HG02571 (cell line): ENCODE results near the gene USP10.
"Not testable (repeated sequence)": the region's sequence is repeated elsewhere in the genome, so short reads cannot be mapped to it uniquely, and the experiment has no call there.

Experiments used
- ATAC-seq: cut with Tn5 transposase; IDR thresholded peaks from one replicate; pipeline ENCODE4 v1.9.1; 2021; ENCODE audit warnings: mild to moderate bottlenecking, moderate library complexity; ENCODE audit not compliant: unreplicated experiment

USP10 gene

DNA sequence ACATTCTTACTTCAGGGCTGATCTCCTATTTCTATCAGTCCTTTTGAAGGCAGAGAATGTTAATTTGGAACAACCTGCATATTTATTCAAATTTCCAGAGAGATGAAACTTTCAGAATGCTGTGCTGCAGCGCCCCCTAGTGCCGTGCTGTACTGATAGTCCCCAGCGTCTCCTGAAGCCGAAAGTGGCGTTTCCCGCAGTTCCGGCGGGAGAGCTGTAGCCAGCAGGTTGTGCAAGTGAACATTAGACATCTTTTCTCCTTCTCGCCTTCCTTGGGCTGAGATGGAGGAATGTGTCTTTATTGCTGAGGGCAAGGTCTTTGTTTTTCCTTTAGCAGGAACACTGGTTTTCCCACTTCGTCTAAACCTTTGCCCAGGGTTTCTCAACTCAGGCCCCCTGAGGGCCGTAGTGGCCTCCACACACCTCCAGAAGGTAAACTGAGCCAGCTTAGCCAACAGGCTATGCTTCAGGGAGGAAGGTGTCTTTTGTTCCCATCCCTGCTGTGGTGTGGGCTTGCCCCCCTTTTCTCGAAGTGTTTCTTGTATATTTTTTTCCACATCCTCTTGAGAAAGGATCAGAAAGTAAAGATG, 26.4 kb downstream of the USP10 start:
- no peak for ATAC-seq

DNA sequence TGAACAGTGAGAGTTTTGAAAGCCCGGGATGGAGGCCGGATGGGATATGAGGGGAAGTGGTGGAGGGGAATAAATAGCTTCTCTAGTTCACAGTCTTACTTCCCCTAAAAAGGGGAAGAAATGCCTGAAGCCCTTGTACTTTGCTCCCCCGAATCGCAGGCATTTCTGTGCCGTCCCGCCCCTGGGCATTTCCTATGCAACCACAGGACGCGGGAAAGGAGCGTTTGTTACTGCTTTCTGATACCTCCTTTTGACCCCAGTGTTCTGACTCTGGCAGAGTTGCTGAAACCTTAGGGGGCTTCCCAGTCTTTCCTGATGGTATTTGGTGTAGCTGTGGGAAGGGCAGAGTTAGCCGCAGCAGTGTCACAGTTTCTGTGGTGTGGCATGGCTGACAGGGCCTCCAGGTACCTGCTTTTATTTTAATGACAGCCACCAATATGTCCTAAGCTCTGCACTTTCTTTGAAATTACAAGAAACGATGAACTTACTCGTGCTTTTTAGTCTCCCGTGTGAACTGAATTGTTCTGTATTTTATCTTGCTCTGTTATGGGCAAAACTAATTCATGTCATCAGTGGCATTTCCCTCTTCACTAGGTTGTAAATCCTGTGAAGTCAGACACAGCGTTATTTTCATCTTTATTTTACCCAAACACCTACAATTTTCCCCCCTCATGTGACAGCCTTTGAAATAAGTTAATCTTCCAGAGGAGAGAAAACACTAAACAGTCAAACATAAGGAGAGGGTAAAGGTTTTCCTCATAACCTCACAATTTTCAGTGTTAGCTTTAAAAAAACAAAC, 27.1 kb downstream of the USP10 start:
- ATAC-seq: no peak

DNA sequence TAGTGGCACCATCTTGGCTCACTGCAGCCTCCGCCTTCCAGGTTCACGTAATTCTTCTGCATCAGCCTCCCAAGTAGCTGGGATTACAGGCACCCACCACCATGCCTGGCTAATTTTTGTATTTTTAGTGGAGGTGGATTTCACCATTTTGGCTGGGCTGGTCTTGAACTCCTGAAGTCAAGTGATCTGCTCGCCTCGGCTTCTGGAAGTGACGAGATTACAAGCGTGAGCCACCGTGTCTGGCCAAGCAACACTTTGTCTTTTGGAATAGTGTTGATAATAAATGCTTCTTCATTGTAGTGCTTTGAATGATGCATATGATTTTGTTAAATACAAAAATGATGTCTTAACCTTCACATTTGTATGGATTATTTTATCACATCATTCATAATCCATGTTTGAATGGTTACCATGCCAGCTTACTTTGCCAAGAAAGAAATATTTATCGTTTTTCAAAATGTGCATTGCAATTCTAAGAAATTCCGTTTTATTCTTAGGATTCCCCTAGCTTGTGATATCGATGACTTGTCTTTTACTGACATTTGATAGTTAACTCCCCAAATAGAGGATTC, 29.1 kb downstream of the USP10 start:
- no peak for ATAC-seq

DNA sequence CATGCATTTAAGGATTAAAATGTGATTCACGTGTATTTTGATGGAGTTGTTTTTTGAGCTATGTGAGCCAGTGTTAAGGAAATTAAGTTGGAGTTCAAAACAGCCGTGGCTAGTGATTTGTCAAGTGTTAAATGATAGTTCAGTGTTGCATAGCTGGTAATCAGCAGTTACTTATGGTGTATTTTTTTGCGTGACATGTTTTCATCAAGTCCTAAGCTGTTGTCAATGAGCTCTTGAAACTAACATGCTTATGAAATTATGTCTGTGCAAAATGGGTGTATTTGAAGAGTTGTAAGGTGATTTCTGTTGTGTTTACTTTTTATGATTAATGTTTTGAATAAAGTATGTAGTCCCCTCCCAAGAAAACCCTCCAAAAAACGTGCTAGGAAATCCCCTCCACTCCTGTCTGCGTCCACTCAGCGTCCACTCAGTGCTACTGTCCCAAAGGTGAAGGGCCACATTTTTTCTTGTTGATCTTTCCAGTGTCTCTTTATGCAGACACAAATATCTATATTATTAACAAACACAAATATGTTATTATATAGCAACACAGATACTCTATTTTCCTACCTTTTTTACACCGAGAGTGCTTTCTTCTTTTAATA, 30.0 kb downstream of the USP10 start:
- ATAC-seq: no peak

DNA sequence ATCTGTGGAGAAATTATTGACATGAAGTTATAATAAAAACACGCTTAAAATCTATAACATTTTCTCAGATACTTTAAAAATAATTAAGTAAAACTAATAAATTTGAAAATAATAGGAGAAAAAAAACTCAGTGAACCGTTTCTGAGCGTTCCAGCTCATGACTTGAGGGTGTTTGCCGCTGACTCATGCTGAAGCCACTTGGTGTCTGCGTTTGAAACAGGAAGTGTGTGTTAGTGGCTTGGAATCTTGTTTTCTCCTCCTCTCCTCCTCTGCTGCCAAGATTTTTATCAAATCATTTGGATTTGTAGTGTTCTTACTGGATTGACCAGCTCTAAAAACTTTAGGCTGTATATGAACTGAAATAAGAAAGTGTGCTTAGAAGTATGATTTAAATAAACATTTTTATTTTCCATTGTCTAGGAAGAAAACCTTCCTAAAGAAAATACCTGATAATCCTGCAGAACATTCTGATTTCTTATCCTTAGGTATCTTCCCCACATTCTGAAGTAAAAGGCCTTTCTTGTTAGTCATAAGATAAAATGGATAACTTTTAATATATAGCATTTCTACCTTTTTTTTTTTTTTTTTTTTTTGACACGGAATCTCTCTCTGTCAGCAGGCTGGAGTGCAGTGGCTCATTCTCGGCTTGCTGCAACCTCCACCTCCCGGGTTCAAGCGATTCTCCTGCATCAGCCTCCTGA, 30.8 kb downstream of the USP10 start:
- no peak for ATAC-seq

DNA sequence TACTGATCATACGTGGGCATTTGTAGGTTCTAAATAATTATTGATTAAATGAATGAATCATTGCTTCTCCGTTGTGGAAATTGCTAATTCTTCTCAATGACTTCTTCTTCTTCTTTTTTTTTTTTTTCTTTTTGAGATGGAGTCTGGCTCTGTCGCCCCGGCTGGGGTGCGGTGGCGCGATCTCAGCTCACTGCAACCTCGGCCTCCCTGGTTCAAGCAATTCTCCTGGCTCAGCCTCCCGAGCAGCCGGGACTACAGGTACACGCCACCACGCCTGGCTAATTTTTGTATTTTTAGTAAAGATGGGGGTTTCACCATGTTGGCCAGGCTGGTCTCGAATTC, 32.5 kb downstream of the USP10 start:
- ATAC-seq: not testable (repeated sequence)

DNA sequence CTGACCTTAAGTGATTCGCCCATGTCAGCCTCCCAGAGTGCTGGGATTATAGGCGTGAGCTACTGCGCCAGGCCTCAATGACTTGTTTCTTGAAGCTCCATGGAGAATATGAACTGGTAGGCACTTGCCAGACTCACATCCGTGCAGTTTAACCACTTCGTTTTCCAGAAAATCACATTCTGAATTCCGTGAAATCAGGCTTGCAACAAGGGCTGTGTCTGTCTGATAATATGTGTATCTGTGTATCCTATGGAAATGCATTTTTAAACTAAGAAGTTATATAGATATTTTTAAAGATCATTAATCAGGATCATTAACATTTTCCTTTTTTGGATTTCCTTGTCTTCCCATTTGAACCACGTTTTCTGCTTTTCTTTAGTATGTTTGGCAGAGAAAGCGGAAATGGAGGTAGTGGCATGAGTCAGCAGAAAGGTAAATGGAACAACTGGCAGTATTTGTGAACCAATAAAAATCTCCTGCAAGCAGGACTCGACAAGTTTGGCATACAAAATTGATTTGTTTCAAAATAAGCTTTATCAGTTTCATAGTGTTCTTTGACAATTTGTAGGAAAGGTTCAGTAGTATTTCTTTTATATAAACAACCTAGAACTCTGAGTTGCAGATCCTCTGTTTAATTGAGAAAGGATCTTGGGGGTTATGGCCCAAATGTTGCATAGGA, 33.0 kb downstream of the USP10 start:
- no peak for ATAC-seq

DNA sequence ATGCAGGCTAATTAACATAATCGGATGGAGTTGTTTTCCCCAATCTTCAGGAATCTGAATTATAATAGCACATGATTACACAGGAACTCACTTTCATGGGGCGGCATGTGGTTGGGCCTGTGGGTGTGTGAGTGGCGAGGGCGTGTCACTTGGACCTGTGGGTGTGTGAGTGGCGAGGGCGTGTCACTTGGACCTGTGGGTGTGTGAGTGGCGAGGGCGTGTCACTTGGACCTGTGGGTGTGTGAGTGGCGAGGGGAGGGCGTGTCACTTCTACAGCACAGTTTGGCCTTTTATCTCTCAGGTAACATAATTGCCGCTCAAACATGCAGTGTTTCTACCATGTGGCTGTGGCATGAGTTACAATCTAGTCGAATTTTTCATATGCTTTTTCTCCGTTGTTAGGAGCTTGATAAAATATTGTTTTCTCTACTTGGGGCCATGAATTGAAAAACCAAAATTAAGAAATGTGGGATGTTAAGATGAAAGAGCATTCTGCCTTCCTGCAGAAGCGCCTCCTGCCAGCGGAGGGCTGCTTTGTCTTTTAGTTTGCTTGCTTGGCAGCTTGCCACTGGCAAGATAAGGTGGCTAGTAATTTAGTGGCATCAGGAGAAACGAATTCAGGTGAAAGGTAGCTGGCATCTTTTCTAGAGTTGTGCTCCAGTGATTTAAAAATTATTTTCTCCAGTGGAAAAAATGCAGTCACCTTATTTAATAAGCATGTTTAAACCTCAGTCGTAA, 36.2 kb downstream of the USP10 start:
- ATAC-seq: no peak

DNA sequence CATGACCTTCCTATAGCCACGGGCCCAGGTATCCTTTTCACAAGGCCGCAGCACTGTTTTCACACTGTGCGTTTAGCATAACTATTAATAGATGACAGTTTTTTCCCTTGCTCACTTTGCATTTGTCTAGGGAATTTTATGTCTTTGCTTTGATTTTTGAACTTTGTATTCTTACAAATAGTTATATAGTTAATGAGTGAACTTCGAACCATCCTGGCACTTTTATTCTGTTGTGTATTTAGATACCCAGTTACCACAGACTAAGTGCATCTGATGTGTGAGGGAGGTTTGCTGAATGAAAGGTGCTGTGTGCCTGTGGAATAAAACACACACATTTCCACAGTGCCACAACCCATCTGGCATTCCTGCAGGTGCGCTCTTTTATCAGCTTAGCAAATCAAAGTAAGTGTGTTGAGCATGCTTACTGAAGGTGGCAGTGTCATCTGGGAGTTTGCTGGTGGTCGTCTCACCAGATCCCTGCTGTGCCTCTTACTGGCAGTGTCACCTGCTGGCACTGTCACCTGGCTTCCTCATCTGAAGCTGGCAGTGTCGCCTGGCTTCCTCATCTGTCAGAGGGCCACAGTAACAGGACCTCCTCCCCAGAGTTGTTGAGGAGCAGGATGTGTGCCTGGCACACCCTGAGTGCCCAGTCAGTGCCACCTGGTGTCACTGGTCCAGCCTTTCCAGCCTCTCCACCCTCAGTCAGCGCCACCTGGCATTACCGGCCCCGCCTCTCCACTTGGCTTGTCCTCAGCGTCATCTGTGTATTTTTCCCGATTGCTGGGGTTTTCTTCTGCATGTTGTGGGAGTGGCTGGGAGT, 37.6 kb downstream of the USP10 start:
- no peak for ATAC-seq

DNA sequence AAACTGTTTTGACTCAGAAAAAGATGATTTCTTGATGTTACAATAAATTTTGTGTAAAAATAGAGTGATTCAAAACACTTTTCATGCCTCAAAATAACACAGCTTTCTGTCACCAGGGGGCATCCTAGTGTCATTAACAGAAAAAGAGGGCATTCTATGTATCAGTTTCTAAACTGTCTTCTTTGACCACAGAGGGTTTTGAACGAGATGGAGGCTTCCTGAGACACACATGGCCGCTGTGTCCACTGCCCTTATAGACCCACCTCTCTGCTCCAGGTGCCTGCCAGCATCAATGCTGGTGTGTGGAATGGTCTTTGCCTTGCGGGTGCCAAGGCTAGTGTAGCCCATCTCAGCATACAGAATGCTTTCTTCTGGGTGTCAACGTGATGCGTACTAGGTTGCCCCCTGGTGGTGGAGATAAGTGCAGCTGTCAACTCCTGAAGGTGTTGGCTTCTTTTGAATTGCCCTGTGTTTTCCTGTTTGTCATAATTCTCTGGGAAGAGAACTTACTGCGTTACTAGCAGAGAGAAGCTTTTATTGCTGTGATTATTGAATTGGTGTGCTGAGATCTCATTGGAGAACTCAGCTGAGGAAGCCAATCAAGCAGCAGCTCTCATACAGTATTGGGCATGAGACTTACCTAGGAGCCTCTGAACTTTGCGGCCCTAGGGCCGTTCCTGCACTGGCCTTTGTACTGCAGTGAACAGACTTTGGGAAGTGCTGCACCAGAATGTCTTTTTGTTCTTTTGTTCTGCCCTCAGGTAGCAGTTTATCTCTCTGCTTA, 38.6 kb downstream of the USP10 start:
- peak; percentile 52 for ATAC-seq

DNA sequence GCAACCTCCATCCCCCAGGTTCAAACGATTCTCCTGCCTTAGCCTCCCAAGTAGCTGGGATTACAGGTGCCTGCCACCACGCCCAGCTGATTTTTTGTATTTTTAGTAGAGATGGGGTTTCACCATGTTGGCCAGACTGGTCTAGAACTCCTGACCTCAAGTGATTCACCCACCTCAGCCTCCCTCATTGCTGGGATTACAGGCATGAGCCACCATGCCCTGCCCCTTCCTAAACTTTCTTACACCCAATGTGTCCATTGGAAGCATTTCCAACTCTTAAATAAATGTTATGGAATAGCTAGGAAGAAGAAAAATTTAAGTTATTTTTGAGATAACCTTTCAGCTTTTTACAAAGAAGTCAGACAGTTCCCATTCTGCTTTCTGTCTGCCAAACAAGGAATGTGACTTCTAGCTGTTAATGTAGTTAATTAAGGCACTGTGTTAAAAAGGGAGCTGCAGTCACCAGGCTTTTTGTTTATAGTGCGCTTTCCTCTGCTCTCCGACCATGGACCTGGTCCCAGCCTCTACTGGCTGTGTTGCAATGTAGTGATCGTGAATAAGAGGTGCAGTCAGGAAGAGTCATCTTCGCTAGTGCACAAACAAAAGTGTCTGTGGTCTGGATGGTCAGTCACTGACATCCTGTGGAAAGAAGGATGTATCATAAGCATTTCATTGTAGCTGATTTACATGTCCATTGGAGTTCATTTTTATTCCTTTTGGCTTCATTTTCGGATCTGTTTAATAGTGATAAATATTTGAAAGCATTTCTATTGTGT, 39.7 kb downstream of the USP10 start:
- ATAC-seq: no peak

DNA sequence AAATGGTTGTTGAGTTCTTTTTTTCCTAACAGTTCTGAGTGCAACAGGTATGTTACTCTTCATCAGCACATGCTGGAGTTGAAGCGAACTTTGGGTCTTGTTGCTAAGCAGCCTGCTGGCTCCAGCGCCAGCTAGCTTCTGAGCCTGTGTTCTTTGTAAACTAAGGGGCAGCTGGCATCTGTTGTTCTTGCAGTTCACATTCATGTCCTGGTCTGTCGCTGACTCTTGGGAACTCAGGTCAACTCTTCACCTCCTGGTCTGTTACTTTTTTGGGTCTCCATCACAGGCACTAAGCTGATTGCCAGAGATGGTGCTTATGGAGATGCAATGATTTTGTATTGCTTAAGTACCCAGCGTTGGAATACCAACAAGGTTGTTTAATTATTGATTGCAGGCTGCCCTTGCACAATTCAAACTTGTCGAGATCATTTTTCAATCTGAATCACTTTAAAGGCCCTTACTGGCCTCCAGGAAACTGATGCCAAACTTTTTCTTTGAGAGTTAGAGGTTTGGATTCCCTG, 40.9 kb downstream of the USP10 start:
- no peak for ATAC-seq

DNA sequence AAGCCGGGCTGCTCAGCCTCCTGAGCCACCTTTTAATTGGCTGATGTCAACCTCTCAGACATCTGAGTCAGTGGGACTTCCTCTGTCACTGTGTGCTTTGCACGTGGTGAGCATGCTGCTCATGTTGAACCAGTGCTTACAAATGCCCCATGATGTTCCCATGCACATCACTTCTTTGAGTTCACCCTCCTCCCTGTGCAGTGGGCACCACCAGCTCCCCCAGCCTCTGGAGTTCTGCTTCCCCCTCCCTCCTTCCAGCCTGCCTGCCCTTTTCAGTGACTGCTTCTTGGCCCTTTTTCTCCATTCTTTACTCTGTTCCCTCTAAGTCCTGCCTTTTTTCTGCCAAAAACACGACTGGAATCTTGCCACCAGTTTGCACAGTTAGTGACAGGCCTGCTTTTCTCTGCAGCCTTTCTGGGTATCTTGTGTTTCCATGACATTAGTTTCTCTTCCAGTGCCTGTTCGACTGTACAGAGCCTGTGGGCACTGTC, 41.6 kb downstream of the USP10 start:
- ATAC-seq: no peak

DNA sequence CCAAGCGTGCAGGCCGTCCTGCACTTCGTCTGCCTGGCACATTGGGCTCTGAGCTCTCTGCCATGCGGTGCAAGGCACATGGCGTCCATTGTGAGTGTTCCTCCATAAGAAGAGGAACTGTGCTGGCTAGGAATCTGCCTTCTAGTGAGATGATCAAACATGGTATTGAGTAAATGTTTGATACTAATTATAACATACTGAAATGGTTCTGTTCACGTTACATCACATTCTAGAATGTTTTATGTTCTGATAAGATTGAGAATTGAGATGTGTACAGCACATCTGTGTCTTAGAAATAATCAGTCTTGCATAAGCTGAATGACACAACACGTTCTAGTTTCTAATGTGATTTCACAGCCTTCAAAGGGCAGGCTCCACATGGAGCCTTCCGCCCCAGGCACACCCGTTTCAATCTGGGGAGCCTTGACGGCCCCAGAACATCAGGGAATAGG, 42.9 kb downstream of the USP10 start:
- ATAC-seq: no peak

DNA sequence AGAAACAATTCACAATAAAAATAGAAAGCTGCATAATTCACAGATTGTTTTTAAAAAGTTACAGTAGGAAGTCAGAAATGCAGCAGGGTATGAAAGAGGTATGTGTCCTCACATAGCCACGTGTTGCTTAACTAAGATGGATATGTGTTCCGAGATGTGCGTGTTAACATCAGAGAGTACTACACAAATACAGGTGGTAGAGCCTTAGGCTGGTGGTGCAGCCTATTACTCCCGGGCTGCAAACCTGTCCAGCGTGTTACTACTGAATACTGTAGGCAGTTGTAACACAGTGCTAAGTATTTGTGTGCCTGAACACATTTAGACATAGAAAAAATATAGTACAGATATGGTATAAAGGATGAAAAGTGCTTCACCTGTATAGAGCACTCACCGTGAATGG, 46.4 kb downstream of the USP10 start:
- ATAC-seq: no peak

DNA sequence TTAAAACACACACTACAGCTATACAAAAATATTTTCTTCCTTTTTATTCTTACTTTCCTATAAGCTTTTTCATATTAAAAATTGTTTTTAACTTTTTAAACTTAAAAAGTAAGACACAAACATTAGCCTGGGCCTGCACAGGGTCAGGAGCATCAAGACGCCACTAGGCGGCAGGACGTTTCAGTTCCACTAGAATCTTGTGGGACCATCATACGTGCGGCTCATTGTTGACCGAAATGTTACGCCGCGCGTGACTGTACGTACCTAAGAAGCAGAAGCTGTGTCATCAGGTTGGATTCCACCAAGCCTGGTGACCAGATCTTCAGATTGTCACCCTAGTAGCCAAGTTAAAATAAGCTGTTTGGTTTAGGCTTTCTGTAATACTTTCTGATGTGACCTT, 47.1 kb downstream of the USP10 start:
- no peak for ATAC-seq

DNA sequence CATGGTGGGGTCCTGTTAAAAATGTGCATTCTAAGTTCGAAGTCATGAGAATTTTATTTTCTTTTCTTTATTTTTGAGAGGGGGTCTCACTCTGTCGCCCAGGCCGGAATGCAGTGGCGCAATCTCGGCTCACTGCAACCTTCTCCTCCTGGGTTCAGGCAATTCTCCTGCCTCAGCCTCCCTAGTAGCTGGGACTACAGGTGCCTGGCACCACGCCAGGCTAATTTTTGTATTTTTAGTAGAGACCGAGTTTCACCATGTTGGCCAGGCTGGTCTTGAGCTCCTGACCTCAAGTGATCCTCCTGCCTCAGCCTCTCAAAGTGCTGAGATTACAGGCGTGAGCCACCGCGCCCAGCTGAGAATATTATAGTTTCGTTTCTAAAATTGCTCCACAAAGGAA, 48.4 kb downstream of the USP10 start:
- ATAC-seq: not testable (repeated sequence)
